Tibial nerve (tissue), 4 donors: ENCODE results near the gene UBE2R2.

ENCODE experiments used
- CTCF ChIP-seq, 5 experiments: fragments of 200-600 bp in 3 of 5; fragments of 450-650 bp in 2 of 5; sonication (generic) in 3 of 5; IDR thresholded peaks; one replicate each; pipeline ENCODE4 v1.5.1; 2016 to 2019; ENCODE audit warnings: antibody characterized with exemption in 5 of 5, mild to moderate bottlenecking in 3 of 5, moderate library complexity in 2 of 5
- EP300 ChIP-seq, 2 donors: sonication (generic); formaldehyde crosslinking; IDR thresholded peaks; one replicate each; pipeline ENCODE4 v1.6.1; 2017; ENCODE audit warnings: antibody characterized with exemption in 2 of 2, mild to moderate bottlenecking in 1 of 2
- POLR2A ChIP-seq, 2 donors: fragments of 450-650 bp; IDR thresholded peaks; one replicate each; pipeline ENCODE4 v1.6.1; 2017; ENCODE audit warnings: antibody characterized with exemption in 2 of 2, mild to moderate bottlenecking in 2 of 2, moderate library complexity in 2 of 2

- TF ChIP-seq CTCF (IDR thresholded peaks at IDR 0.05) (no peak), POLR2A (IDR thresholded peaks at IDR 0.05) (no peak), EP300 (IDR thresholded peaks at IDR 0.05) (no peak)
Measured at GRCh38 chr9:33959725-33960124, 142.8 kb downstream of the UBE2R2 start.
